Measurements from ENCODE around the gene DPH6. TPM values are rescaled to one million over a fixed set of nuclear protein-coding genes. Genes with fewer than 3 reads are reported as not detected.

The DPH6 gene, protein sequence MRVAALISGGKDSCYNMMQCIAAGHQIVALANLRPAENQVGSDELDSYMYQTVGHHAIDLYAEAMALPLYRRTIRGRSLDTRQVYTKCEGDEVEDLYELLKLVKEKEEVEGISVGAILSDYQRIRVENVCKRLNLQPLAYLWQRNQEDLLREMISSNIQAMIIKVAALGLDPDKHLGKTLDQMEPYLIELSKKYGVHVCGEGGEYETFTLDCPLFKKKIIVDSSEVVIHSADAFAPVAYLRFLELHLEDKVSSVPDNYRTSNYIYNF
- total RNA-seq, result 17.8 and 25.1 TPM in 2 replicates

DNA sequence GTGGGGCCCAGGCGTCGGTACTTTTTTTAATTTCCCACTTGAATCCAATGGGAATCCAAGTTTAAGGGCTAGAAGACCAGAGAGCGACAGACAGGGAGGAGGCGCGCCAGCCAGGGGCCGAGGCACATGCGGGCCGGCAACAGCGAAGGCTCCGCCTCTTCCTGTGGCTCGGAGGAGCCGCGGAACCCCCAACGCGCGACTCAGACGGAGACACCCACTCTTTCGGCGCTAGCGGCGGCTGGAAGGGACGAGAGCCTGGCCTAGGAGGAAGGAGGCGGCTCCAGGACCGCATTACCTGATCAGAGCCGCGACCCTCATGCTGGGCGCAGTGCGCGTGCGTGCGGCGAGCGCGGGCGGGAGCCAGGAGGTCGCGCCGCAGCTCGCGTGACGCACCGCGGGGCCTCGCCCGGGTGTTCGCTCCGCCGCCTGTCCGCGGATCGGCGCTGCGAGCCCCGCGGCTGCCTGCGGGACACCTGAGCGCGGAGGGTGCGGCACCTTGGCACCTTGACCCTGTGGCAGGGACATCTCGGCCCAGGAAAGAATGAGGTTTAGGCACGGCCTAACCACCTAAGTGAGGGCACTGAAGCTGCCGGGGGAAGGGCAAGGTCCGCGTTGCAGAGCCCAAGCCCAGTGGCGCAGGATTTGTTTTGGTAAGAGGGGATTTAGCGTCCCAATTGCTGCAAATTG is at the start of gene DPH6:
Gene DPH6, minus strand, starts transcription at position 342 of the 687 bp plus-strand sequence. Its CDS starts 24 bp downstream, at position 318.

Small RNA genes lying within 50 kb of the gene (small RNA-seq; reads per million reads assigned to genes)
- not detected for gene AC019288.1
- gene MIR3942, result not detected
